GM12878 (cell line): Measurements from ENCODE around the gene ADGRL3. TPM values are rescaled to one million over a fixed set of nuclear protein-coding genes. Genes with fewer than 3 reads are reported as not detected.

Experiments used
- ATAC-seq: fragments of 200-7000 bp; cut with Tn5 transposase; 3 replicates; pipeline ENCODE4 v1.9.1; 2020; ENCODE audit warnings: mild to moderate bottlenecking, moderate library complexity
- BruUV-seq: library from RNA; stranded (reverse); fragments of 400-500 nt; replicated peaks from 2 replicates; lab custom pipeline; 2021; lab: Mats Ljungman, UMichigan
- CTCF ChIA-PET: fragments of 300-600 bp; sonication (Branson Sonifier 250); formaldehyde crosslinking; extraction: SDS; loops from one replicate; lab custom pipeline; 2021; ENCODE audit warnings: inconsistent platforms; lab: Yijun Ruan, JAX
- POLR2A ChIA-PET: fragments of 350-600 bp; formaldehyde crosslinking; extraction: SDS; loops from one replicate; lab custom pipeline; 2021; ENCODE audit warnings: inconsistent platforms; lab: Charles Lee
- RAD21 ChIA-PET: fragments of 300-600 bp; sonication (Branson Sonifier 250); formaldehyde crosslinking; loops from one replicate; lab custom pipeline; 2023; ENCODE audit warnings: antibody characterized with exemption; ENCODE audit not compliant: unreplicated experiment; lab: Charles Lee
- SMC1A ChIA-PET: fragments of 300-600 bp; sonication (Branson Sonifier 250); formaldehyde crosslinking; loops from one replicate; lab custom pipeline; 2023; ENCODE audit not compliant: unreplicated experiment, uncharacterized antibody; lab: Charles Lee
- DNase-seq: peaks from one replicate; pipeline ENCODE4 v3.0.0-alpha.2; 2011; ENCODE audit warnings: low read depth, low spot score
- FAIRE-seq: peaks from 3 replicates; lab custom pipeline; 2011; peaks lifted over from hg19 to GRCh38; lab: Jason Lieb, UNC
- H2AFZ ChIP-seq: 2 replicates; pipeline ENCODE4 v1.6.0; 2011; ENCODE audit warnings: low read depth, low read length, control low read depth; ENCODE audit not compliant: control insufficient read depth
- H3K27ac ChIP-seq: 2 replicates; pipeline ENCODE4 v1.5.1; 2011; ENCODE audit warnings: control low read depth; ENCODE audit not compliant: control insufficient read depth, insufficient read depth
- H3K27me3 ChIP-seq, 2 experiments: replicated peaks in 1 of 2; 2 replicates each; pipeline versions ENCODE4 v1.6.0 to v1.6.1; 2011; ENCODE audit warnings: low read length in 1 of 2; ENCODE audit not compliant: control insufficient read depth in 2 of 2, insufficient read depth in 2 of 2
- H3K36me3 ChIP-seq, 2 experiments: 2 replicates each; pipeline ENCODE4 v1.5.1; 2011; ENCODE audit warnings: low read length in 1 of 2; ENCODE audit not compliant: control insufficient read depth in 2 of 2, insufficient read depth in 2 of 2
- H3K4me1 ChIP-seq: 2 replicates; pipeline ENCODE4 v1.6.1; 2011; ENCODE audit warnings: mild to moderate bottlenecking, low read length, moderate library complexity, mixed read lengths; ENCODE audit not compliant: control insufficient read depth, insufficient read depth
- H3K4me2 ChIP-seq: 2 replicates; pipeline ENCODE4 v1.6.0; 2011; ENCODE audit warnings: control low read depth; ENCODE audit not compliant: control insufficient read depth, insufficient read depth
- H3K4me3 ChIP-seq: fragments of 200-600 bp; sonication (generic); 2 replicates; pipeline ENCODE4 v1.5.1; 2016
- H3K79me2 ChIP-seq: 2 replicates; pipeline ENCODE4 v1.6.0; 2011; ENCODE audit warnings: low read length; ENCODE audit not compliant: control insufficient read depth, insufficient read depth
- H3K9ac ChIP-seq: 2 replicates; pipeline ENCODE4 v1.8.0; 2011; ENCODE audit warnings: low read length, control low read depth, mixed read lengths; ENCODE audit not compliant: control insufficient read depth, insufficient read depth
- H3K9me3 ChIP-seq: replicated peaks from 3 replicates; pipeline ENCODE4 v1.5.1; 2011; ENCODE audit warnings: mild to moderate bottlenecking, low read length; ENCODE audit not compliant: control insufficient read depth, insufficient read depth
- H4K20me1 ChIP-seq: 2 replicates; pipeline ENCODE4 v1.6.0; 2011; ENCODE audit not compliant: control insufficient read depth, insufficient read depth
- ATF7 ChIP-seq: fragments of 450-650 bp; IDR thresholded peaks from 2 replicates; pipeline ENCODE4 v1.6.1; 2016; ENCODE audit warnings: low read depth, mild to moderate bottlenecking
- IRF4 ChIP-seq: IDR thresholded peaks from 2 replicates; pipeline ENCODE4 v1.6.1; 2011; ENCODE audit warnings: low read depth, low read length
- RUNX3 ChIP-seq: IDR thresholded peaks from 2 replicates; pipeline ENCODE4 v1.6.1; 2012; ENCODE audit warnings: low read length, inconsistent platforms
- STAT1 ChIP-seq: fragments of 450-650 bp; conservative IDR thresholded peaks from 2 replicates; pipeline ENCODE4 v1.6.1; 2014; ENCODE audit warnings: antibody characterized with exemption, mild to moderate bottlenecking
- ZNF384 ChIP-seq: IDR thresholded peaks from 2 replicates; pipeline ENCODE4 v1.6.1; 2012; ENCODE audit warnings: low read depth, mild to moderate bottlenecking, low read length, improper control_type of control experiment, borderline replicate concordance
- WGBS: methylation state at CpG from one replicate; pipeline ENCODE4 v1.1.6; 2016; ENCODE audit warnings: low lambda C conversion rate; ENCODE audit not compliant: insufficient replicate concordance, insufficient coverage; ENCODE audit errors: missing lambda C conversion rate; 5-methylcytosine and 5-hydroxymethylcytosine counted together
- in situ Hi-C: fragments of 300-500 bp; cut with MboI; formaldehyde crosslinking; loops from 9 replicates; pipeline ENCODE4 v1.14.3; 2018; ENCODE audit warnings: mixed read lengths
- intact Hi-C: fragments of 100-400 bp; cut with micrococcal nuclease; formaldehyde crosslinking; loops from one replicate; pipeline ENCODE4 v1.14.2; 2022; ENCODE audit not compliant: unreplicated experiment
- polyA plus RNA-seq, 11 experiments: library from polyadenylated mRNA; depleted of rRNA in 4 of 11; unstranded in 6 of 11; stranded (reverse) in 5 of 11; fragments of >200 nt; fragmentation: Nextera tagmentation in 4 of 11; fragmentation: Illumina TruSeq in 1 of 11; extraction: Ambion mirVana in 4 of 11; extraction: Trizol in 1 of 11; gene quantifications; 1 replicate in 1 of 11; 2 replicates in 10 of 11; pipeline versions ENCODE4 v1.2.1 to v1.2.3, GENCODE V29; 2011 to 2016; ENCODE audit warnings: inconsistent platforms in 2 of 11, missing spikeins in 2 of 11, low read depth in 1 of 11
- total RNA-seq, 4 experiments: library from RNA; depleted of rRNA in 3 of 4; stranded (reverse); fragments of >200 nt in 3 of 4; fragmentation: Illumina TruSeq in 1 of 4; extraction: Trizol in 1 of 4; gene quantifications; 2 replicates each; pipeline versions ENCODE4 v1.2.1 to v1.2.3, GENCODE V29; 2013 to 2021
- TF ChIP-seq, protein P1 (sequence below): IDR thresholded peaks from 2 replicates; pipeline ENCODE4 v1.6.1; 2012; ENCODE audit warnings: improper control_type of control experiment, low read depth, low read length; ENCODE audit not compliant: insufficient replicate concordance
- TF ChIP-seq, protein P2 (sequence below): fragments of 450-650 bp; IDR thresholded peaks from 2 replicates; pipeline ENCODE4 v1.6.1; 2017; ENCODE audit warnings: antibody characterized with exemption, mild to moderate bottlenecking, moderate library complexity

Gene ADGRL3
- total and polyA plus RNA-seq, 10 of the 15 experiments (the other 5 are each of a cell fraction or from before 2014, with no cell fraction given), result 1.1 TPM; not detected in 9

DNA sequence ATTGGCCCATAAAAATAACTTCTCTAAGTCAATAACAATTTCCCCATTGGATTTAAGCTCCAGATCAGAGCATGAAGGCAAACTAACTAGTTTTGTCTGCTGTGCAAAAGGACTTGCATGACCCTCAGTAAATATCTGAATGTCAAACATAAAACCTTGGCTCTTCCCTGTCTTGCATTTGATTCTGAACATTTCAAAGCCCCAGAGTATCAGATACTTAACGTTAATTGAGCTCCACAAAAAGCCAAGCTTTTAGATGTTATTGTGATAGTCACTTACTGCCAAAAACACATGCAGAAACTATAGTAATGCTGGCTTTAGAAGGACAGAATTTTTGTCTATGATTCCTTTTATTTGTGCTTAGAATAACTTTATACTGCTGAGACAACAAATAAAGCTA, 664.2 kb downstream of the ADGRL3 start:
- H3K27me3 ChIP-seq, result no peaks in the 10 kb centered on the region
- no peak for FAIRE-seq
- H3K9ac ChIP-seq, result no peak overlapping the region
- no peak for TF ChIP-seq STAT1
- no peak for TF ChIP-seq RUNX3
- TF ChIP-seq ZNF384, result no peak
- SMC1A ChIA-PET, result interaction anchor here (0.9 to 3.6 kb wide), 17 partner anchors 9 to 123 kb away, joined by 3 to 29 read pairs (median 7); no protein-coding TSS in a partner anchor
- no peak overlapping the region for H3K27ac ChIP-seq
- WGBS, result 0% methylated on average over 1 of the region's 1 CpG
- ATAC-seq, result no peak
- H3K9me3 ChIP-seq, result no peaks in the 10 kb centered on the region
- no TSS peak for BruUV-seq
- no peak overlapping the region for H2AFZ ChIP-seq
- H4K20me1 ChIP-seq, result no peaks in the 10 kb centered on the region
- no peaks in the 10 kb centered on the region for H3K4me1 ChIP-seq
- H3K36me3 ChIP-seq, result no peaks in the 10 kb centered on the region
- CTCF ChIA-PET, result interaction anchor here (1.0 to 2.1 kb wide), 5 partner anchors 9 to 56 kb away, joined by 4 to 8 read pairs (median 5); no protein-coding TSS in a partner anchor
- no peak overlapping the region for H3K4me2 ChIP-seq
- intact Hi-C loops (no loop called here), in situ Hi-C loops (no loop called here)
- no peak overlapping the region for H3K4me3 ChIP-seq
- RAD21 ChIA-PET, result interaction anchor here (0.9 to 2.1 kb wide), 10 partner anchors 9 to 531 kb away, joined by 3 to 8 read pairs (median 4); no protein-coding TSS in a partner anchor
- no peak for DNase-seq
- POLR2A ChIA-PET, result interaction anchor here (1.4 kb wide), 1 partner anchor 10 kb away, joined by 5 read pairs; no protein-coding TSS in a partner anchor
- no peaks in the 10 kb centered on the region for H3K79me2 ChIP-seq

DNA sequence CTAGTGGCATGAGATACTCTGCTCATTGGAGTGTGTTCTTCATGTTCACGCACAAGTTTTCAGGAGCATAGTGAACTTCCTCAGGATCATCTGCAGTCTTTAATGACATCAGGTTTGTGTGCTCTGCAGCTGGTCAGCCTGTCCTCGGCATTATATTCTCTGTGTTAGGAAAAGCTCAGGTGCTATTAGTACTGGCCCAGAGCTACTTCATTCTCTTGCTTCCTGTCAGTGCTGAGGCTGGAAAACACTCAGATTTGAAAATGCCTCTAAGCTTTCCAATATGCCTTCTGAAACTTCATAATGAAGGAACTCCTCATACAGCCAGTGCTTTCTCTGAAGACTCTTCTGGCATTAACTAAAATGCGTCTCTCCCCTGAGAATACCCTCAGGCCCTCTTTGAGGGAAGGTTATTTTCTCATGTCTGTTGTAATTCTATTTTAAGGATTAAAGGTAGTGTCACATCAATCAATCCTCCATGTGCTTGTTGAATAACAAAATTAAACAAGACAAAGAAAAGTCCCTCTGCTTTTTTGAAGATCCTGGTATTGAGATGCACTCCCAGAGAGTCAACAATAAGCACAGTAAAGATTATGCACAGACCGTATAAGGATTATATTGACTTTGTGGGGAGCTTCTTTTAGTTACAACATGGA, 666.4 kb downstream of the ADGRL3 start:
- WGBS, result 12% methylated on average over 4 of the region's 4 CpGs
- ATAC-seq (no peak), FAIRE-seq (no peak), DNase-seq (no peak)
- ChIA-PET POLR2A (interaction anchor here (0.6 to 1.4 kb wide), 3 partner anchors 9 to 55 kb away, joined by 3 to 4 read pairs (median 3); no protein-coding TSS in a partner anchor), CTCF (interaction anchor here (1.2 to 2.0 kb wide), 3 partner anchors 12 to 125 kb away, joined by 4 to 7 read pairs (median 5); no protein-coding TSS in a partner anchor), SMC1A (interaction anchor here (0.8 to 3.6 kb wide), 8 partner anchors 9 to 54 kb away, joined by 3 to 29 read pairs (median 5); no protein-coding TSS in a partner anchor), RAD21 (interaction anchor here (0.7 kb wide), 1 partner anchor 25 kb away, joined by 3 read pairs; no protein-coding TSS in a partner anchor)
- Histone ChIP-seq H3K79me2 (no peaks in the 10 kb centered on the region), H3K4me2 (no peak overlapping the region), H3K27me3 (no peaks in the 10 kb centered on the region), H2AFZ (no peak overlapping the region), H4K20me1 (no peaks in the 10 kb centered on the region), H3K36me3 (no peaks in the 10 kb centered on the region), H3K4me3 (no peak overlapping the region), H3K27ac (no peak overlapping the region), H3K9ac (no peak overlapping the region), H3K9me3 (no peaks in the 10 kb centered on the region), H3K4me1 (no peaks in the 10 kb centered on the region)
- in situ Hi-C loops (no loop called here), intact Hi-C loops (no loop called here)
- BruUV-seq, result no TSS peak
- TF ChIP-seq, protein P1, sequence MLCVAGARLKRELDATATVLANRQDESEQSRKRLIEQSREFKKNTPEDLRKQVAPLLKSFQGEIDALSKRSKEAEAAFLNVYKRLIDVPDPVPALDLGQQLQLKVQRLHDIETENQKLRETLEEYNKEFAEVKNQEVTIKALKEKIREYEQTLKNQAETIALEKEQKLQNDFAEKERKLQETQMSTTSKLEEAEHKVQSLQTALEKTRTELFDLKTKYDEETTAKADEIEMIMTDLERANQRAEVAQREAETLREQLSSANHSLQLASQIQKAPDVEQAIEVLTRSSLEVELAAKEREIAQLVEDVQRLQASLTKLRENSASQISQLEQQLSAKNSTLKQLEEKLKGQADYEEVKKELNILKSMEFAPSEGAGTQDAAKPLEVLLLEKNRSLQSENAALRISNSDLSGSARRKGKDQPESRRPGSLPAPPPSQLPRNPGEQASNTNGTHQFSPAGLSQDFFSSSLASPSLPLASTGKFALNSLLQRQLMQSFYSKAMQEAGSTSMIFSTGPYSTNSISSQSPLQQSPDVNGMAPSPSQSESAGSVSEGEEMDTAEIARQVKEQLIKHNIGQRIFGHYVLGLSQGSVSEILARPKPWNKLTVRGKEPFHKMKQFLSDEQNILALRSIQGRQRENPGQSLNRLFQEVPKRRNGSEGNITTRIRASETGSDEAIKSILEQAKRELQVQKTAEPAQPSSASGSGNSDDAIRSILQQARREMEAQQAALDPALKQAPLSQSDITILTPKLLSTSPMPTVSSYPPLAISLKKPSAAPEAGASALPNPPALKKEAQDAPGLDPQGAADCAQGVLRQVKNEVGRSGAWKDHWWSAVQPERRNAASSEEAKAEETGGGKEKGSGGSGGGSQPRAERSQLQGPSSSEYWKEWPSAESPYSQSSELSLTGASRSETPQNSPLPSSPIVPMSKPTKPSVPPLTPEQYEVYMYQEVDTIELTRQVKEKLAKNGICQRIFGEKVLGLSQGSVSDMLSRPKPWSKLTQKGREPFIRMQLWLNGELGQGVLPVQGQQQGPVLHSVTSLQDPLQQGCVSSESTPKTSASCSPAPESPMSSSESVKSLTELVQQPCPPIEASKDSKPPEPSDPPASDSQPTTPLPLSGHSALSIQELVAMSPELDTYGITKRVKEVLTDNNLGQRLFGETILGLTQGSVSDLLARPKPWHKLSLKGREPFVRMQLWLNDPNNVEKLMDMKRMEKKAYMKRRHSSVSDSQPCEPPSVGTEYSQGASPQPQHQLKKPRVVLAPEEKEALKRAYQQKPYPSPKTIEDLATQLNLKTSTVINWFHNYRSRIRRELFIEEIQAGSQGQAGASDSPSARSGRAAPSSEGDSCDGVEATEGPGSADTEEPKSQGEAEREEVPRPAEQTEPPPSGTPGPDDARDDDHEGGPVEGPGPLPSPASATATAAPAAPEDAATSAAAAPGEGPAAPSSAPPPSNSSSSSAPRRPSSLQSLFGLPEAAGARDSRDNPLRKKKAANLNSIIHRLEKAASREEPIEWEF, result no peak
- TF ChIP-seq IRF4 (no peak), ATF7 (no peak)
- TF ChIP-seq, protein P2, sequence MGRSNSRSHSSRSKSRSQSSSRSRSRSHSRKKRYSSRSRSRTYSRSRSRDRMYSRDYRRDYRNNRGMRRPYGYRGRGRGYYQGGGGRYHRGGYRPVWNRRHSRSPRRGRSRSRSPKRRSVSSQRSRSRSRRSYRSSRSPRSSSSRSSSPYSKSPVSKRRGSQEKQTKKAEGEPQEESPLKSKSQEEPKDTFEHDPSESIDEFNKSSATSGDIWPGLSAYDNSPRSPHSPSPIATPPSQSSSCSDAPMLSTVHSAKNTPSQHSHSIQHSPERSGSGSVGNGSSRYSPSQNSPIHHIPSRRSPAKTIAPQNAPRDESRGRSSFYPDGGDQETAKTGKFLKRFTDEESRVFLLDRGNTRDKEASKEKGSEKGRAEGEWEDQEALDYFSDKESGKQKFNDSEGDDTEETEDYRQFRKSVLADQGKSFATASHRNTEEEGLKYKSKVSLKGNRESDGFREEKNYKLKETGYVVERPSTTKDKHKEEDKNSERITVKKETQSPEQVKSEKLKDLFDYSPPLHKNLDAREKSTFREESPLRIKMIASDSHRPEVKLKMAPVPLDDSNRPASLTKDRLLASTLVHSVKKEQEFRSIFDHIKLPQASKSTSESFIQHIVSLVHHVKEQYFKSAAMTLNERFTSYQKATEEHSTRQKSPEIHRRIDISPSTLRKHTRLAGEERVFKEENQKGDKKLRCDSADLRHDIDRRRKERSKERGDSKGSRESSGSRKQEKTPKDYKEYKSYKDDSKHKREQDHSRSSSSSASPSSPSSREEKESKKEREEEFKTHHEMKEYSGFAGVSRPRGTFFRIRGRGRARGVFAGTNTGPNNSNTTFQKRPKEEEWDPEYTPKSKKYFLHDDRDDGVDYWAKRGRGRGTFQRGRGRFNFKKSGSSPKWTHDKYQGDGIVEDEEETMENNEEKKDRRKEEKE, result no peak
